ENCODE results near the gene MYO3B. TPM values are rescaled to one million over a fixed set of nuclear protein-coding genes. Genes with fewer than 3 reads are reported as not detected.

MYO3B gene
- total RNA-seq, 1 experiment from 2014 or later, result 0.50 TPM

DNA sequence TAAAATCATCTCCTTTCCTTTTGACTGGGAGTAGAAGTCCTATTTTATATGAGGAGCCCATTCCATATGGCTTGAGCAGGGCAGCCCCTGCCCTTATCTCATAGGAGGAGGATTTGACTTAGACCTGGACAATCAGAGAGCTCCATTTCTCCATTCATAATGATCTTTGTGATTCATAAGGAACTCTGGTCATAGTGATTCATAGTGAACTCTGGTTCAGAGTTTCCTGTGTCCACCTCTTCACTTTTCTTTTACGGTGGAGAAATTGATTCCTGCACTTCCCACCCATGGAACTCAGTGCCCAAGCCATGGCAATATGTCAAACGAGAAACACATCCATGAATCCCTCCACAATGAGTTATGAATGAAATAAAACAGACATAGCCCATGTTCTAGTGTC lies 12.8 kb upstream of the MYO3B start:
- DNase-seq (ENCODE audit: low spot score) (no peak), ATAC-seq (no peak)
- Mint-ChIP-seq H3K27ac (no peak overlapping the region), H3K4me3 (no peak overlapping the region), H3K9me3 (peaks cover 5% of the 10 kb centered on the region), H3K27me3 (ENCODE audit: low read depth) (no peaks in the 10 kb centered on the region), H3K36me3 (no peaks in the 10 kb centered on the region), H3K4me1 (peaks cover 33% of the 10 kb centered on the region)
- ChIA-PET POLR2A (no interaction called here), CTCF (no interaction called here)
- TF ChIP-seq HMGA2 (CRISPR knock-in tag; IDR thresholded peaks at IDR 0.05), result no peak

DNA sequence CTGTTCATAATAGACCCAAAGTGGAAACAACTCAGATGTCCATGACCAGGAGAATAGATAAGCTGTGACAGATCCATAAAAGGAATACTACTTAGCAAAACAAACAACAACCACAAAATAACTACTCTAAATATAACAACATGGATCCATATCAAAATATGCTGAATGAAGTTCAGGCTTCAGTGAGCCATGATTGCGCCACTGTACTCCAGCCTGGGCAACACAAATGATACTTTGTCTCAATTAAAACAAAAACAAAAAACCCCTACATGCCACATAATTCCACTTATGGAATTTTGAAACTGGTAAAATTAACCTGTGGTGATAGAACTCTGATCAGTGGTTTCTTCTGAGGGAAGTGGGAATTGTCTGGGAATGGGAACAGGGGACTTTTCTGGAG lies 11.2 kb upstream of the MYO3B start:
- TF ChIP-seq, protein P1, sequence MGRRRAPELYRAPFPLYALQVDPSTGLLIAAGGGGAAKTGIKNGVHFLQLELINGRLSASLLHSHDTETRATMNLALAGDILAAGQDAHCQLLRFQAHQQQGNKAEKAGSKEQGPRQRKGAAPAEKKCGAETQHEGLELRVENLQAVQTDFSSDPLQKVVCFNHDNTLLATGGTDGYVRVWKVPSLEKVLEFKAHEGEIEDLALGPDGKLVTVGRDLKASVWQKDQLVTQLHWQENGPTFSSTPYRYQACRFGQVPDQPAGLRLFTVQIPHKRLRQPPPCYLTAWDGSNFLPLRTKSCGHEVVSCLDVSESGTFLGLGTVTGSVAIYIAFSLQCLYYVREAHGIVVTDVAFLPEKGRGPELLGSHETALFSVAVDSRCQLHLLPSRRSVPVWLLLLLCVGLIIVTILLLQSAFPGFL (CRISPR knock-in tag; IDR thresholded peaks at IDR 0.05; ENCODE audit: borderline replicate concordance), result no peak
- TF ChIP-seq GRHL2 (CRISPR knock-in tag; IDR thresholded peaks at IDR 0.05; ENCODE audit: insufficient replicate concordance, severe bottlenecking) (no peak), SMAD4 (CRISPR knock-in tag; IDR thresholded peaks at IDR 0.05) (no peak), RELA (CRISPR knock-in tag; IDR thresholded peaks at IDR 0.05; ENCODE audit: borderline replicate concordance) (no peak), GTF2I (CRISPR knock-in tag; conservative IDR thresholded peaks at IDR 0.05) (no peak)
- TF ChIP-seq, protein P2, sequence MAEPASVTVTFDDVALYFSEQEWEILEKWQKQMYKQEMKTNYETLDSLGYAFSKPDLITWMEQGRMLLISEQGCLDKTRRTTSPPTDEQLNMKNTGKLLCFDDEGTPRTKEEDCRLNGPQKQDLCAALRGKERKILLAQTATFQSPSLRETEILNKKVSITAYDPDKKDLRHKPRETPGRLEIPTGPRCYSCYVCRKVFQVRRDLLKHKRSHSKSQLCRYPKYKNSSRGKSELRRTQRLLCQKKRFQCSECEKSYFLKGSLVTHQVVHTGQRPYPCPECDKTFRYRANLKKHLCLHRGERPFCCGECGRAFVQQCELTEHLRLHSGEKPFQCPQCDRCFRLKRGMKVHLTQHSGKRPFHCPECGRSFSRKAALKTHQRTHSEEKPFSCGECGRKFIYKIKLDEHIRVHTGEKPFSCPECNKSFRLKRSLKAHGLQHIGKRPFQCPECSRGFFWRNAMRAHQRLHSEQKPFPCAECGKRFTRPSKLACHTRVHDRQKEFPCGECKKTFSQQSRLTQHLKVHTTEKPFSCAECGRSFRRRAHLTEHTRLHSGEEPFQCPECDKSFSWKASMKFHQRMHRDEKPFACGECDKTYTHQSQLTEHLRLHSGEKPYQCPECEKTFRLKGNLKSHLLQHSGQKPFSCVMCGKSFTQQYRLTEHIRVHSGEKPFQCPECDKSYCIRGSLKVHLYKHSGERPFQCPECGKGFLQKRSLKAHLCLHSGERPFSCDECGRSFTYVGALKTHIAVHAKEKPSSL (CRISPR knock-in tag; conservative IDR thresholded peaks at IDR 0.05), result no peak
- ATAC-seq (no peak), DNase-seq (ENCODE audit: low spot score) (no peak)
- no peaks in the 10 kb centered on the region for H3K27me3 Mint-ChIP-seq (ENCODE audit: low read depth)
- ChIA-PET CTCF (no interaction called here), POLR2A (no interaction called here)
- peaks cover 4% of the 10 kb centered on the region for H3K9me3 Mint-ChIP-seq
- no peak overlapping the region for H3K4me3 Mint-ChIP-seq
- H3K36me3 Mint-ChIP-seq, result no peaks in the 10 kb centered on the region
- H3K4me1 Mint-ChIP-seq, result peaks cover 37% of the 10 kb centered on the region
- H3K27ac Mint-ChIP-seq, result no peak overlapping the region

- Mint-ChIP-seq H3K27me3 (ENCODE audit: low read depth) (no peaks in the 10 kb centered on the region), H3K36me3 (no peaks in the 10 kb centered on the region), H3K4me1 (peaks cover 33% of the 10 kb centered on the region), H3K9me3 (peaks cover 6% of the 10 kb centered on the region; the same call in 1 of the 2 replicates), H3K27ac (no peak overlapping the region), H3K4me3 (no peak overlapping the region)
- TF ChIP-seq, protein P3, sequence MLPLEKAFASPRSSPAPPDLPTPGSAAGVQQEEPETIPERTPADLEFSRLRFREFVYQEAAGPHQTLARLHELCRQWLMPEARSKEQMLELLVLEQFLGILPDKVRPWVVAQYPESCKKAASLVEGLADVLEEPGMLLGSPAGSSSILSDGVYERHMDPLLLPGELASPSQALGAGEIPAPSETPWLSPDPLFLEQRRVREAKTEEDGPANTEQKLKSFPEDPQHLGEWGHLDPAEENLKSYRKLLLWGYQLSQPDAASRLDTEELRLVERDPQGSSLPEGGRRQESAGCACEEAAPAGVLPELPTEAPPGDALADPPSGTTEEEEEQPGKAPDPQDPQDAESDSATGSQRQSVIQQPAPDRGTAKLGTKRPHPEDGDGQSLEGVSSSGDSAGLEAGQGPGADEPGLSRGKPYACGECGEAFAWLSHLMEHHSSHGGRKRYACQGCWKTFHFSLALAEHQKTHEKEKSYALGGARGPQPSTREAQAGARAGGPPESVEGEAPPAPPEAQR (CRISPR knock-in tag; IDR thresholded peaks at IDR 0.05), result no peak
- TF ChIP-seq ZNF317 (CRISPR knock-in tag; IDR thresholded peaks at IDR 0.05; ENCODE audit: borderline replicate concordance, low read depth) (no peak), ATF1 (CRISPR knock-in tag; IDR thresholded peaks at IDR 0.05) (no peak), ZNF121 (CRISPR knock-in tag; IDR thresholded peaks at IDR 0.05) (no peak), ZNF138 (CRISPR knock-in tag; conservative IDR thresholded peaks at IDR 0.05) (no peak), JUN (CRISPR knock-in tag; IDR thresholded peaks at IDR 0.05) (no peak), MXD4 (CRISPR knock-in tag; IDR thresholded peaks at IDR 0.05; ENCODE audit: borderline replicate concordance) (no peak), ZNF219 (CRISPR knock-in tag; IDR thresholded peaks at IDR 0.05; ENCODE audit: borderline replicate concordance) (no peak)
- TF ChIP-seq, protein P4, sequence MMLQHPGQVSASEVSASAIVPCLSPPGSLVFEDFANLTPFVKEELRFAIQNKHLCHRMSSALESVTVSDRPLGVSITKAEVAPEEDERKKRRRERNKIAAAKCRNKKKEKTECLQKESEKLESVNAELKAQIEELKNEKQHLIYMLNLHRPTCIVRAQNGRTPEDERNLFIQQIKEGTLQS (CRISPR knock-in tag; conservative IDR thresholded peaks at IDR 0.05), result no peak
- TF ChIP-seq, protein P5, sequence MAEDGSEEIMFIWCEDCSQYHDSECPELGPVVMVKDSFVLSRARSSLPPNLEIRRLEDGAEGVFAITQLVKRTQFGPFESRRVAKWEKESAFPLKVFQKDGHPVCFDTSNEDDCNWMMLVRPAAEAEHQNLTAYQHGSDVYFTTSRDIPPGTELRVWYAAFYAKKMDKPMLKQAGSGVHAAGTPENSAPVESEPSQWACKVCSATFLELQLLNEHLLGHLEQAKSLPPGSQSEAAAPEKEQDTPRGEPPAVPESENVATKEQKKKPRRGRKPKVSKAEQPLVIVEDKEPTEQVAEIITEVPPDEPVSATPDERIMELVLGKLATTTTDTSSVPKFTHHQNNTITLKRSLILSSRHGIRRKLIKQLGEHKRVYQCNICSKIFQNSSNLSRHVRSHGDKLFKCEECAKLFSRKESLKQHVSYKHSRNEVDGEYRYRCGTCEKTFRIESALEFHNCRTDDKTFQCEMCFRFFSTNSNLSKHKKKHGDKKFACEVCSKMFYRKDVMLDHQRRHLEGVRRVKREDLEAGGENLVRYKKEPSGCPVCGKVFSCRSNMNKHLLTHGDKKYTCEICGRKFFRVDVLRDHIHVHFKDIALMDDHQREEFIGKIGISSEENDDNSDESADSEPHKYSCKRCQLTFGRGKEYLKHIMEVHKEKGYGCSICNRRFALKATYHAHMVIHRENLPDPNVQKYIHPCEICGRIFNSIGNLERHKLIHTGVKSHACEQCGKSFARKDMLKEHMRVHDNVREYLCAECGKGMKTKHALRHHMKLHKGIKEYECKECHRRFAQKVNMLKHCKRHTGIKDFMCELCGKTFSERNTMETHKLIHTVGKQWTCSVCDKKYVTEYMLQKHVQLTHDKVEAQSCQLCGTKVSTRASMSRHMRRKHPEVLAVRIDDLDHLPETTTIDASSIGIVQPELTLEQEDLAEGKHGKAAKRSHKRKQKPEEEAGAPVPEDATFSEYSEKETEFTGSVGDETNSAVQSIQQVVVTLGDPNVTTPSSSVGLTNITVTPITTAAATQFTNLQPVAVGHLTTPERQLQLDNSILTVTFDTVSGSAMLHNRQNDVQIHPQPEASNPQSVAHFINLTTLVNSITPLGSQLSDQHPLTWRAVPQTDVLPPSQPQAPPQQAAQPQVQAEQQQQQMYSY (CRISPR knock-in tag; IDR thresholded peaks at IDR 0.05), result no peak
- ATAC-seq, result peak; percentile 30; the same call in 1 of the 2 replicates
- no peak for DNase-seq (ENCODE audit: low spot score)
- ChIA-PET POLR2A (no interaction called here), CTCF (no interaction called here)
Observed at GRCh38 chr2:170170281-170171040, 7.5 kb upstream of the MYO3B start.

Data from WTC11 (cell line).